Epithelial cell of esophagus (primary cell): Measurements from ENCODE around the gene CERS6.
"Not testable (repeated sequence)": the region's sequence is repeated elsewhere in the genome, so short reads cannot be mapped to it uniquely, and the experiment has no call there.

Experiments
- DNase-seq: peaks from one replicate; pipeline ENCODE4 v3.0.0; 2010; ENCODE audit warnings: low read depth
- H3K4me3 ChIP-seq: 2 replicates; pipeline ENCODE4 v1.5.1; 2011; ENCODE audit warnings: mild to moderate bottlenecking, low read length, control low read depth
- CTCF ChIP-seq: IDR thresholded peaks from 2 replicates; pipeline ENCODE4 v1.5.1; 2011; ENCODE audit warnings: low read depth, mild to moderate bottlenecking, low read length, control low read depth, inconsistent platforms; ENCODE audit not compliant: insufficient read depth; ENCODE audit errors: missing control alignments

The CERS6 gene

DNA sequence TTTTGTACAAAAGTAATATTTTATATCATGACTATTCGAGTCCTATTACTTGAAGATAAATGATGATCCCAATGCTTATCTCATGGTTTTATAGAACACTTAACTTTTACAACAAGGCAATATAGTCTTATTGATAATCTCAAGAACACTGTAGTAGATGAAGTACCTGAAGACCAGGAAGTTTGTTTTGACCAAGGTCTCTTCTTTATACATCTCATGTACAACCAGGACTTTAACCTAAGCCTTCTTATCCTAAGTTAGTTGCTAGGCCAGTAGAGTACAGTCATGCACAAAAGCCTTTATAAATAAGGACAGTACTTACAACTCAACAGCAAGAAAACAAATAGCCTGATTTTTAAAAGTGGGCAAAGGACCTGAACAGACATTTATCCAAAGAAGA is 198.6 kb downstream of the CERS6 start:
- H3K4me3 ChIP-seq = no peak overlapping the region
- no peak for DNase-seq
- TF ChIP-seq CTCF = no peak

DNA sequence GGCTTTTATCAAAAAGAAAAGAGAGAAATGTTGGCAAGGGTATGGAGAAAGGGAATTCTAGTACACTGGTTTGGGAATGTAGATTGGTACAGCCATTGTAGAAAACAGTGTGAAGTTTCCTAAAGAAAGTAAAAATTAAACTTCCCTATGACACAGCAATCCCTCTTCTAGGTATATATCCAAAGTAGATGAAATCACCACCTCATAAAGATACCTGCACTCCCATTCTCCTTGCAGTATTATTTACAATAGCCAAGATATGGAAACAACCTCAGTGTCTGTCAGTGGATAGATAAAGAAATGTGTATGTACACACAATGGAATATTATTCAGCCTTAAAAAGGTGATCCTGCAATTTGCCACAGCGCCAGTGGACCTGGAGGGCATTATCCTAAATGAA is 199.1 kb downstream of the CERS6 start:
- H3K4me3 ChIP-seq = no peak overlapping the region
- no peak for TF ChIP-seq CTCF
- no peak for DNase-seq

GRCh38 chr2:168657378-168657777 is 201.3 kb downstream of the CERS6 start:
- not testable (repeated sequence) for H3K4me3 ChIP-seq, DNase-seq

- no peak for TF ChIP-seq CTCF
- H3K4me3 ChIP-seq = no peak overlapping the region
- no peak for DNase-seq
Measured at GRCh38 chr2:168658706-168659105, 202.6 kb downstream of the CERS6 start.

DNA sequence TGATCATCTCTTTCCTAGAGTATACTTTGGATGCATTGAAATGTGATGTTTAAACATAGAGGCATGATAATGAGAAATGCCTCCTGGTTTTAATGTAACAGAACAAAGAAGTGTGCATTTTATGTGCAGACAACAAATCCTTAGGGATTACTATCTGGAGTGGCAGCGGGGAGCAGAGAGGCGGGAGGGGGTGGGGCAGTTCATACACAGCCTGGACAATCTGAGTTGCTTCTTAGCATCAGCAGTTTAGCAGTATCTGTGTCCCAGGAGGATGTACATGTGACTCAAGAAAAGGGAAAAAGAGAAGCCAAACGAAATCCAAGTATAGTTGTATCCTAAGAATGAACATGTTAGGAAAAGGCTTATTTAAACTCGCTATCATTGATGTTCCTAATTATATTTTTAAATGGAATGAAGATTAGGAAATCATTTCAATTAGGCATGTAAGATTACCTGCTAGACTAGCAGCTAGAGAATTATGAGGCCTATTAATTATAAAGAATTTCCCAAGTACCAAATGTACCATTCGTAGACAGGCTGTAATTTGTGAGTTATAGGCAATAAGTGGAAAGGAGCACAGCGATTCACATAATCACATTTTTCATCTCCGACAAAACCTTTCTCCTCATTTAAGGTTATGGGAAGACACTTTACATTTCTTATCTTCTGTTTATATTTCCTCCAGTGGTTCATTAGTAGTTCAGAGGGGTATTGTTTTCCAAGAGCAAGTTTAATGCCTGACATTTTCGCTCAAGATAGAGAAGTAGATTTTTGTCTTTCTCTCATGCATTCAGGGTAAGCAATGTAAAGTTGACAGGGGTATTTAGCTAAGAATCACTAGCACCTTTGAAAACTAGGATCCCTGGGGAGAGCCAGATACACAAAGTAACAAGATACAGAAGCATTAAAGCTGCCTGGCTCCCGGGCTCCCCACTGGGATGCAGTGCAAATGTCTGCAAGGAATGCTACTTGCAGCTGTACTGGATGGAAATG is 205.1 kb downstream of the CERS6 start:
- no peak overlapping the region for H3K4me3 ChIP-seq
- DNase-seq = no peak
- no peak for TF ChIP-seq CTCF

DNA sequence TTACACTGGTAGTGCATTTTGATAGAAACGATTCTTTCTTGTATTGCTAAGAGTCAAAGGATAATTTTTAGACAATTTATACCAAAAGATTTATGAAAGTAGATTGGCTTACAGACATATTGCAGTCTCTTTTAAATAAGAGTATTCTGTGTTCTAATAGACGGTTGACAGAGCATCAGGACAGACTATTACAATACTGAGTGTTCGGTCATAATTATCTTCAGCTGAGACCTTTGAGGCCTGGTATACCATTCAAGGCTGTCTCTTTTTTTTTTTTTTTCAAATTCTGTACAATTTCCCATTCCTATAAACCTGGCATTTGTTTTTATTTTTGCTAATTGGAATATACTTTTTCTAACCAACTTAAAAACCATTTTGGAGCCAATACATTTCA is 205.8 kb downstream of the CERS6 start:
- H3K4me3 ChIP-seq = no peak overlapping the region
- no peak for DNase-seq
- TF ChIP-seq CTCF = no peak

DNA sequence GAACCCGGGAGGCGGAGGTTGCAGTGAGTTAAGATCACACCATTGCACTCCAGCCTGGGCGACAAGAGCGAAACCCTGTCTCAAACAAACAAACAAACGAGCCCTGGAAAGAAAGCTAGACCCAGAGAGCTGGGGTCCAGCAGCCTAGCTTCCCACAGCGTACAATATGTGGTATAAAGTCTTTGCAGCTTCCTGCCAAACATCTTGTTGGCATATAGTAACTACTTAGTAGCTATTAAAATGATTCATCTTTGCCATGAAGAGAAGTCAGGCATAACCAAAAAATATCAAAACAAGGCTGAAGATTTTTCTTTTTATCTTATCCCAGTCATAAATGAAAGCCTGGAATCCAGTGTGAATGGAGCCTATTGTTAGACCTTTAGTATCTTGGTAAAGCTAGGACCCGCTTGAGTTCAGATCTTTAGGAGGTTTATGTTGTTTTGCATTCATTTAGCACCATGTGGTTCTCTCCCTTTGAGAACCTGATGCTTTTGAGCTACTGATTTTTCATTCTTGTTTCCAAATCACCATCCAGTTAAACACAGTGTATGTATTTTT is 206.7 kb downstream of the CERS6 start:
- TF ChIP-seq CTCF = no peak
- no peak for DNase-seq

More for the DNA sequence above, 206.7 kb downstream of the CERS6 start:
- H3K4me3 ChIP-seq = no peak overlapping the region
